HS-27A (cell line): ENCODE data around the gene ZNF438.
"Not testable (repeated sequence)": the region's sequence is repeated elsewhere in the genome, so short reads cannot be mapped to it uniquely, and the experiment has no call there.

Experiments used
- DNase-seq: peaks from one replicate; pipeline ENCODE4 v3.0.0-alpha.2; 2012; ENCODE audit warnings: low read depth, missing footprints

Gene ZNF438

GRCh38 chr10:31041011-31041410 is 9.3 kb upstream of the ZNF438 start:
- DNase-seq = no peak

GRCh38 chr10:31039006-31039405 is 7.3 kb upstream of the ZNF438 start:
- not testable (repeated sequence) for DNase-seq

- no peak for DNase-seq
Observed at GRCh38 chr10:31037749-31038148, 6.1 kb upstream of the ZNF438 start.

- no peak for DNase-seq
Observed at GRCh38 chr10:31036209-31036608, 4.5 kb upstream of the ZNF438 start.

GRCh38 chr10:31035266-31035798 is 3.7 kb upstream of the ZNF438 start:
- no peak for DNase-seq

DNA sequence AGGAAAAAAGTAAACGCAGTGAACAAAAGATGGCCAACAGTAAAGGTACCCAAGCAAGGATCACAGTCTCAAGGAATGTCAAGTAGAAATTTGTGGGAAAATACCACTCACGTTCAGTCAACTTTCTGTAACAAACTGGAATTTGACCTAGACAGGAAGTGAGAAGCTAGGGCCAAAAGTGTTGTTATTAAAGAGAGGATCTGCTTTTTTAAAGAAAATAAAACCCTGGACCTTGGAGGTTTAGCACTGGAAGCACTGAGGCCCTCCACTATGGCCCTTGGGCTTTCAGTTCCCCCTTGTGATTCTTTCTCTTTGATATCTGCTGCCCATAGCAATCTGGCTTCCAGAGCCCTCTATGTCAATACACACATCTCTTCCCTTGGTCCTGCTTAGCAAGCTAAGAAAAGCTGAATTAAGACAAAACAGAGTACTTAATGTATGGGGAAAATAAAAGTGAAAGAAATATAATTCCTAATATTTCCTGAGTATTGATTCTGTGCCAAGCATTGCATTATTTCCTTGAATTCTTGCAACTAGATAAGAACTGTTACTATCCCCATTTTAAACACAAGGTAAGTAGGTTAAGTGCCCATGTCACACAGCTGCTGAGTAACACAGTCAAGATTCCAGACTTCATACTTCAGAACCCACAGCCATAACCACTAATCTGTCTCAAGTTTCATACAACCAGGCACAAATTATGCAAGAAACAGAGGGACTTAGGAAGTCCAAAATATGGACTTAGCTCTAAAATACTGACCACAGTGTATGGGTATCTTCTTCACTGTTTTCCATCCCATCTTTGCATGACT is 2.6 kb upstream of the ZNF438 start:
- DNase-seq = peak; percentile 51

- DNase-seq = no peak
Observed at GRCh38 chr10:31033147-31033546, 1.5 kb upstream of the ZNF438 start.

DNA sequence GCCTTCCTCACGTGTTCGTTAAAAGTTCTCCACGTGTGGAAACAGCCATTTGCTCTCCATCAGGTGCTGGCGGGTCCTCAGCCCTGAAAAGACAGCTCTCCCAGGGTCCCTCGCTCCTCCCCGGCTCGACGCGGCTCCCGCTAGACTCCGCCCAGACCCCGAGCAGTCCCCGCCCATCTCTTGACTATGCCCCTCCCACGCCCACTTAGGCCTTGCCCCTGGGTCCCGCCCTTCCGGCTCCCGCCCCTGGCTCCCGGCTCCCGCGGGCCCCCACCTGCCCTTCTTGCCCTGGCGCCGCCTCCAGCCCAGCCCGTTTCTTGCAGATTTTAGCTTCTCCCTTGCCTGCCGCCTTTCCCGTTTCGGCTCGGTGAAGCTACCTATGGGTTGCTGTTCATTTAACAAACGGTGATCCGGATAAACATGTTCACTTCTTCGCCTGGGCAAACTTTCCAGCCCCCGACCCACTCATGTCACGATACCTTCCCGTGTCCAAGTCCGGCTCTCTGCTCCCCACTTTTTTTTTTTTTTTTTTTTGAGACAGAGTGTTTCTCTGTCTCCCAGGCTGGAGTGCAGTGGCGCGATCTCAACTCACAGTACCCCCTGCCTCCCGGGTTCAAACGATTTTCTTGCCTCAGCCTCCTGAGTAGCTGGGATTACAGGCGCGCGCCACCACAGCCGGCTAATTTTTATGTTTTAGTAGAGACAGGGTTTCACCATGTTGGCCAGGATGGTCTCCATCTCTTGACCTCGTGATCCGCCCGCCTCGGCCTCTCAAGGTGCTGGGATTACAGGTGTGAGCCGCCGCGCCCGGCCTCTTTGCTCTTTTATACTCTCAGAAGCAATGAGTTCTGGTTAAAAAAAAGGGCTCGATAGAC is 830 bp upstream of the ZNF438 start:
- DNase-seq = peak; percentile 58

DNA sequence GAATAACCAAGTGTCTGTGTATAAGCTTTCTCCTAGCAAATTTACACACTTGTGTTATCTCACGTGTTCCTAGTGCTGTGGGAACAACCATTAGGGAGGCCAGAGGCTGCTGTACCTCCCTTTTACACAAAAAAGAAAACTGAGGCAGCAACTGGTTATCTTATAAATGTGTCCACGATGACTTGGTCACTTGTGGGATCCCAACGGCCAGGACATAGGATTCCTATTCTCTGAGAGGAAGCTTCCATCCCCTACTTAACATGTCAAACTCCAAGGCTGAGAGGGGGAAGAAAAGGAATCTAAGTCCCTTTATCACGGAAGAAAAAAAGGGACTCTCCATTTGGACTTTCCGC is 484 bp downstream of the ZNF438 start:
- no peak for DNase-seq

GRCh38 chr10:31030800-31031199 is 865 bp downstream of the ZNF438 start:
- no peak for DNase-seq

GRCh38 chr10:31030260-31030659 is 1.4 kb downstream of the ZNF438 start:
- no peak for DNase-seq

GRCh38 chr10:31028081-31028480 is 3.6 kb downstream of the ZNF438 start:
- DNase-seq = no peak

DNA sequence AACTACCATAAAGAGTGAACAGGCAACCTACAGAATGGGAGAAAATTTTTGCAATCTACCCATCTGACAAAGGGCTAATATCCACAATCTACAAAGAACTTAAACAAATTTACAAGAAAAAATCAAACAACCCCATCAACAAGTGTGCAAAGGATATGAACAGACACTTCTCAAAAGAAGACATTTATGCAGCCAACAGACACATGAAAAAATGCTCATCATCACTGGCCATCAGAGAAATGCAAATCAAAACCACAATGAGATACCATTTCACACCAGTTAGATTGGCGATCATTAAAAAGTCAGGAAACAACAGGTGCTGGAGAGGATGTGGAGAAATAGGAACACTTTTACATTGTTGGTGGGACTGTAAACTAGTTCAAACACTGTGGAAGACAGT is 5.4 kb downstream of the ZNF438 start:
- not testable (repeated sequence) for DNase-seq

DNA sequence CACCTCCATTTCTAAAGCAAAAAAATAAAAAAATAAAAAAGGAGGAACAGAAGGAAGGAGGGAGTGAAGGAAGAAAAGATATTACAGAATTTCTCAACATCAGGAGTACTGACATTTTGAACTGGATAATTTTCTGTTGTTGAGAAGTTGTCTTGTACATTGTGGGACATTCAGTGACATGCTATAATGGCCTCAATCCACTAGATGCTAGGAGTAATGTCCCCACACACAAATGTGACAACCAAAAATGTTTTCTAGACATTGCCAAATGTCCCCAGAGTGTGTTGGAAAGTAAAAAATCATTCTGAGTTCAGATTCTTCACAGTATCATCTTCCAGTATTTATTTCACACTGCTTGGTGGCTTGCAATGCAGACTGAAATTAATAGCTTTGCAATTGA is 6.5 kb downstream of the ZNF438 start:
- no peak for DNase-seq

DNA sequence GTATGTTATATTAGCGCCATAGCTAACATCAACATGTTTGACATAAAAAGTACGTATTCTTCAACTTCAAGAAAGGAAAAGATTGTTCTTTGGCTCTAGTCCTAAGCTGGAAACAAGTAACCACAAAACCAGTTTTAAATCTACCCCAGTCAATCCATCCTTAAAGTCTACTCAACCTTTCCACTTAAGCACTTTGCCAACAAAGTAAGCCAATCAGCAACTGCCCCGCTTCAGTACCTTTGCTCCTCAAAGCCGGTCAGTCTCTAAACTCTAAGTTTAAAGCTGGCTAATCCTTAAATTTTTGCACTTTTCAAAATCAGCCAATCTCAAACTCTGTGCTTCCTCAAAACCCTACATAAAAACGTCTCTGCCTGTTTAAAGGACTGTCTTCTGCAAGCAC is 8.1 kb downstream of the ZNF438 start:
- DNase-seq = no peak

- DNase-seq = no peak
Observed at GRCh38 chr10:31020209-31020608, 11.5 kb downstream of the ZNF438 start.

GRCh38 chr10:31018962-31019361 is 12.7 kb downstream of the ZNF438 start:
- DNase-seq = no peak

- no peak for DNase-seq
Observed at GRCh38 chr10:31018356-31018750, 13.3 kb downstream of the ZNF438 start.

- no peak for DNase-seq
Observed at GRCh38 chr10:31017534-31018355, 13.9 kb downstream of the ZNF438 start.

- DNase-seq = no peak
Observed at GRCh38 chr10:31014161-31014875, 17.3 kb downstream of the ZNF438 start.

DNA sequence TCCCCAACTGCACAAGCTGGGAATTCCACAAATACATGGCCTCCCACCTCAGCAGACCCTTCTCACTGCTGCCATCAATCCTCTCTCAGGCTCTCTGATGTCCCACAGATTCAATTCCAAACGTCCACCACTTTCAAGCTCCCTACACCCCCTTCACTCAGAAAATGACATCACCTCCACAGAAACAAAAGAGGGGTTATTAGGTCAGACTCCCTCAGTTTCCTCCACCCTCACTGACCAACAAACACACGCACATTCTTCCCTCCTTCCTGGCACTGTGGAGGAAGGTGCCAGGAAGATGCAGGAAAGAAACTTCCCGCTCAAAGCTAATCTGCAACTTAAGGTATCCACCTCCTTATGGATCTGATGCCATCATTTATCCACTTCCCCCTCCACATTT is 18.3 kb downstream of the ZNF438 start:
- no peak for DNase-seq

GRCh38 chr10:31011665-31012022 is 20.0 kb downstream of the ZNF438 start:
- no peak for DNase-seq
